GM12873 (cell line): ENCODE measurements around the gene EFCAB12.

Experiments
- CTCF ChIP-seq: IDR thresholded peaks from 2 replicates; pipeline ENCODE4 v1.5.1; 2012; ENCODE audit warnings: low read depth, mild to moderate bottlenecking, moderate library complexity, low read length, control low read depth; ENCODE audit not compliant: insufficient read depth; ENCODE audit errors: missing control alignments

The EFCAB12 gene

DNA sequence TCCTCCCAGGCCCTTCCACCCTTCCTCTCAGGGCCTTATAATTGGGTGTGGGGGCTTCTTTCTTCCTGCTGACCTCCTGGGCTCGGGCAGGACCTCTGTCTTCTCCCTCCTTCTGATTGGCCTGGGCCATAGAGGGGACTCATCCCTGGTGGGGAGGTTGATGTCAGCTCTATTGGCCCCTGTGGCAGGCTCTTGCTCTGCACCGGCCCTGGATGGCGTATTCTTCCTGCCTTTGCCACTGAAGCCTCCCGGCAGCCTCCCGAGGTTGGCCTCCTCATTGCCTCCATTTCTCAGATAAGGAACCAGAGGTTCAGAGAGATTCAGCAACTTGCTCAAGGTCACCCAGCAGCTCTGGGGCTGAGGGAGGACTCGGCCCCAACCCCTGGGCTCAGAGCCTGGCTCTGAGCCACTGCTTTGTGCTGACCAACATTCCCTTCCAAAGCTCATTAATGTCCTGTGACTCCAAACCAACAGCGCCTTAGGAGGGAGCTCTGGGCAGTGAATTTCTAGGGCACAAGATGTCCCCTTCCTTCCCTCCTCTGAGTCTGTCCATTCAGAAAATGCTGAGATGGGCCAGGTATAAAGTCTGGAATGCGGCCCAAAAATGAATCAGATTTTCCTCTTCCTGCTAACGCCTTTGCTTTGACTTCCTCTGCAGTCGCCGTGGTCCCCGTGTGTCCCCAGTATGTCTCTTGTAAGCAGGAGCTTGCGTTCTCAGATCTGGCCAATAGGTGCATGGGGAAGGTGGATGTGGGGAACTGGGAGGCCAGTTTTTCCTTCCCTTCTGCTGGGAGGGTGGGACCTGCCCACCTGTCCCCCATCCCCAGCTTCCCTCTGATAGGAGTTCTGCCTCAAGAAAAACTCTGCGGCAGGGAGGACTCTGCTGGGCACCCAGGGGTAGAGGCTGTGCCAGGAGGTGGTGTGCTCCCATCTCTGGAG lies 75.5 kb downstream of the EFCAB12 start:
- no peak for TF ChIP-seq CTCF

DNA sequence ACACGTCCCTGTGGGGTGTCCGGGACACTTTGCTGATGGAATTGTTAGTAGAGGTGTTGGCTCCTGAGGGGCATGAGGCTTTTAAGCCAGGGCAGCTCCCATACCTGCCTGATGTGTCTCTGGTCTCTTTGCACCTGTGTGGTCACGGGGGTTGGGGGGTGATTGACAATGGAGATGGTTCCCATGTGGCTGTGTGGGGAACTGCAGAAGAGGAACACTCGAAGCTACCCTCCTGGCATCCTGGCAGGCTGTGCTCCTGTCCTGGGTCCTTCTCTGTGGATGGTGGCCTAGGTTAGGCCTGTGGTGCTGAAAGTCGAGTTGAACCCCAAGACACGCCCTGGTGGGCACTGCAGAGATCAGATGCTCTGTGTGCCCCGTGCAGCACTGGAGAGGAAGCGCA lies 76.4 kb downstream of the EFCAB12 start:
- TF ChIP-seq CTCF = peak; percentile 66
